Smooth muscle cell of the brain vasculature (primary cell): ENCODE results near the gene ACCS.
A peak's percentile ranks its signal among the peaks of the same experiment; 100 is the strongest.

Experiments
- DNase-seq: peaks from one replicate; pipeline ENCODE4 v3.0.0-alpha.2; 2012; ENCODE audit warnings: low read depth, low spot score

Gene ACCS, protein sequence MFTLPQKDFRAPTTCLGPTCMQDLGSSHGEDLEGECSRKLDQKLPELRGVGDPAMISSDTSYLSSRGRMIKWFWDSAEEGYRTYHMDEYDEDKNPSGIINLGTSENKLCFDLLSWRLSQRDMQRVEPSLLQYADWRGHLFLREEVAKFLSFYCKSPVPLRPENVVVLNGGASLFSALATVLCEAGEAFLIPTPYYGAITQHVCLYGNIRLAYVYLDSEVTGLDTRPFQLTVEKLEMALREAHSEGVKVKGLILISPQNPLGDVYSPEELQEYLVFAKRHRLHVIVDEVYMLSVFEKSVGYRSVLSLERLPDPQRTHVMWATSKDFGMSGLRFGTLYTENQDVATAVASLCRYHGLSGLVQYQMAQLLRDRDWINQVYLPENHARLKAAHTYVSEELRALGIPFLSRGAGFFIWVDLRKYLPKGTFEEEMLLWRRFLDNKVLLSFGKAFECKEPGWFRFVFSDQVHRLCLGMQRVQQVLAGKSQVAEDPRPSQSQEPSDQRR

DNA sequence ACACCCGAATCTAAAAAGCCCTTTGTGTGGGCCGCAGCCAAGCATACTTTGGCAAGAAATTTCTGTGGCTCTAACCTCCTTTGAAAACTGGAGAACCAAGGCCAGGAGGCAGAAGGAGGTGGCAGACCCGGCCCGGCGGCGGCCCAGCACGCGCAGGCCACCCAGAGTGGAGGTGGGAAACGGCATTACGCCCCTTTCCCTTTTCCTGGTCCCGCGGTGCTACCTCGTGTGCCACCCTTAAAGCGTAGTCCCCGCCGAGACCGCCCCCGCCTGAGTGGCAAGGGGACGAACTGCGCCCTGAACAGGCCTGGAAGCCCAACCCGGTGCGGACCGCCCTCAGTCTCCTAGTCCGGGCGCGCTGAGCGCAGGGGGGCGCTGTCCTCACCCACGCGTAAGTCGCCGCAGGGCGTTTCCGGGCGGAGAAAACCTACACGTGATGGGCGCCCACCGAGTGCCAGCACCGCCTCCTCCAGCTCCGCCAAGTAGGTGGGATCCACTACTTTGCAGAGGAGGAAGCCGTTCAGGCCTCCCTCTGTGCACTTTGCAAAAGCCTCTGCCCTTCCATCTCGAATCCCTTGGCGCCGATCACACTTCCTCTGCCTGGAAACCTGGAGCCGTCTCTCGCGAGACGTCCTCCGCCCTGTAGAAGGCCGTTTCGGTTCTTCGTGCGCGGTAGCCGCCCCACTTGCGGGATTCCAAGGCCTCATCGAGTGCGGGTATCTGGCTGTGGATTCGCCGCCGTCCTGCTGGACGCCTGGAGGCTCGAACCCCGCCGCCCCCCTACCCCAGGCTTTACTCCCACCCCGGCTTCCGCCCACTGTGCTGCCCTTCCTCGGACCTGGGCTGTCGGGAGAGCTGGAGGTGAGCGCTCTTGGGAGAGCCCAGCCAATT is at the start of gene ACCS:
TSS of gene ACCS (plus strand) at position 430 of the 891 bp plus-strand sequence. CDS start 1,358 bp downstream, outside the sequence.
- peak; percentile 86 for DNase-seq

DNA sequence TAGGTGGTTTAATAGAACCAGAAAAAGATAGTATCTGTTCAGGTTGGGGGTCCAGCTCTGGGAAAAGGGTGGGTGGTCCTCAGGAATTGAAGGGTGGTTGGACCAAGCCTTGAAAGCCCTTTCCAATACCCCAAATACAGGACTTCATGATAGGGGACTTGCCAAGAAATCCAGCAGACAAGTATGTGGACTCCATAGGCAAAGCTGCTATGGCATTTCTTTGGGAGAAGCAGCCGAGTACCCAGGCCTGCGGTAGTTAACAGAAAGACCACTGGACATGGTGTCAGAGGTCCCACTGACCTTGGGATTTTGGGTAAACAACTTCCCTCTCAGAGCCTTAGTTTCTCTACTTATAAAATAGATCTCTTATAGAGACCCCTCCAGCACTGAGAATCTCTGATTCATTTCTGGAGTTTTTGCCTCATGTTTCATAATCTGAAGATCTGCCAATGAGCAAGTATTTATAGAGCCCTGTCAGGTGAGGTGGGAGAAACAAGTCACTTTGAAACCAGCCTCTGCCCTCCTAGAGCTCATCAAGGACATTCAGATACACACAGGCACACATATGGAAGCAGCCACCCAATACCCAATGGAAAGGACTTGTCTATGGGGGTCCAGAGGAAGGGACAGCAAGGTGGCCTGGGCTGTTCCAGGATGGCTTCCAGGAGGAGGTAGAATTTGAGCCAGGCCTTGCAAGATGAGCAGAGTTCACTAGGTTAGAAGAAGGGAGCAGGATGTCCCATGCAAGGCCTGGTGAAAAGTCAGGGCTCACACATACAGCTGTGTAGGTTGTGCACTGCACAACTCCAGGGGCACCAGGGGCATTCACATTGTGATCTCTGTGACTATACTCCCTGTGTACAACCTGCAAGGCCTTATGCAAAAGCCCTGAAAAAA is 49.3 kb upstream of the ACCS start:
- DNase-seq = no peak

DNA sequence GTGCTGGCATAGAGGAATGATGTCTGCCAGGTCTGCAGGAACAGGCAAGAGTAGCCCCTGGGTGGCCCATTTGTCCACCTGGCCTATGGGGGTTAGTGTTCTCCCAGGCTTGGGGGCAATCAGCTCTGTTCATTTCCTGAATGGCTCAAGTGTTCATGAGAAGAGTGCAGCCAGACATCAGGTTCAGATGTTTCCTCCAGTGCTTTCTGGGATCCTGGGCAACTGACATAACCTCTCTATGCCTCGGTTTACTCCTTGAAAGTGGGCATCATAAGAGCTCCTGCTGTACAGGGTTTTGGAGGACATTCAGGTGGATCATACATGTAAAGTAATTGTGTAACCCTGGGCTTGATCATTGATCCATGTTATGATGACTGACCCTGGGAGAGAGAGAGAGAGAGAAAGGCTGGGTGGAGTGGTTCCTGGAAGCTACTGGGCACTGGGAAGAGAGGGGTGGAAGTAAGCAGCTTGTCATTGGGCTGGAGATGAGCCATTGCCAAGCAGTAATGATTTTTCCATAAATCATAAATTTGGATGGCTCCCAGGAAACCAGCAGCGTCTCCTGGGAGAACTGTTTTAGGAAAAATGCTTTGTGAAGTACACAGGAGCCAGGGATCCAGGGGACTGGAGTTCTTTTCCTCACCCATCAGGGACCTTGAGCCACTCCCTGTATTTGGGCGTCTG is 48.5 kb upstream of the ACCS start:
- no peak for DNase-seq

DNA sequence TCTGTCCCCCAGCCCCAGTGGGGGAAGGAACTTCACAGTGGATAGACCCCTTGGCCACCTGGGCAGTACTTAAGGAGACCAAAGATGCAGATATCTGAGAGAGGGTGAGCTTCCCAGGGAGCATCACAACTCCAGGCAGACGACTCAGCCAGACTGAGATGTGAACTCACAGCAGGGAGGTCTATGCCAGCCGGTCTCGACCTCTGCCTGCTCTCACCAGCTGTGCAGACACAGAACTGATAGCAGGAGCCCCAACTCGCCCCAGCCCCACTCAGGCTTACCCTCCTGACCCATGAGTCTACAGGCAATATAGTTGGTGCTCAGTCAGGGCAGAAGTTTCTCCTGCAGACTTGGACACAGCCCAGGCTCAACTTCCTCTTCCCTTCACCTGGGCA is 47.9 kb upstream of the ACCS start:
- DNase-seq = no peak

DNA sequence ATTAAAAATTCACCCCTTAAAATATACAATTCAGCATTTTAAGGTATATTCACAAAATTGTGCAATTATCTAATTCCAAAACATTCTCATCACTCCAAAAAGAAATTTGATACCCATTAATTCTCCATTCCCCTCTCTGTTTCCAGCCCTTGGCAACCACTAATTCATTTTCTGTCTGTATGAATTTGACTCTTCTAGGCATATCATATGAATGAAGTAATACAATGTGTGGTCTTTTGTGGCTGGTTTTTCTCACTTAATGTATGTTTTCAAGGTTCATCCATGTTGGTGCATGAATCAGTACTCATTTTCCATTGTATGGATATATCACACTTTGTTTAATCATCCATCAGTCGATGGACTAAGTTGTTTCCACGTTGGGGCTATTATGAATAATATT is 47.2 kb upstream of the ACCS start:
- DNase-seq = no peak

DNA sequence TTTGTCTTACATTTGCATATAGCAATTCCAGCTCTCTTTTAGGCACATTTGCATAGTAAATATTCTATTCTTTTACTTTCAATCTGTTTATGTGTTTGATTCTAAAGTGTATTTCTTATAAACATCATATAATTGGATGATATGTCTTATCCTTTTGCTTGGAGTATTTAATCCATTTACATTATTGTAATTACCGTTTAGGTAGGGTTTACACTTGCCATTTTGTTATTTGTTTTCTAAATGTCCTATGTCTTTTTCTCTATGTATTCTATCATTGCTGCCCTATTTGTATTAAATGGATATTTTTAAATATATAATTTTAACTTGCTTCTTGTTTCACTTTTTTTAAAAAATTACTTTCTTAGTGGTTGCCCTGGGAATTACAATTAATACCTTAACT is 41.1 kb upstream of the ACCS start:
- no peak for DNase-seq

DNA sequence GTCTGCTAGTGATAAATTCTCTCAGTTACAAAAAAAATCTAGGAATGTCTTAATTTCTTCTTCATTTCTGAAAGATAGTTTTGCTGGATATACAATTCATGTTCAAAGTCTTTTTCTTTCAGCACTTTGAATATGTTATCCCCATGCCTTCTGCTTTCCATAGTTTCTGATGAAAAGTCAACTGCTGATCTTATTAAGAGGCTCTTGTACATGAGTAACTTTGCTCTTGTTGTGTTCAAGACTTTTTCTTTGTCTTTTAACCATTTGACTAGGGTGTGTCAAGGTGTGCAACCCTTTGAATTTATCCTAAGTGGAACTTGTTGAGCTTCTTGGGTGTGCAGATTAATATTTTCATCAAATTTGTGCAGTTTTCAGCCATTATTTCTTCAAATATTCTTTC is 40.3 kb upstream of the ACCS start:
- no peak for DNase-seq

DNA sequence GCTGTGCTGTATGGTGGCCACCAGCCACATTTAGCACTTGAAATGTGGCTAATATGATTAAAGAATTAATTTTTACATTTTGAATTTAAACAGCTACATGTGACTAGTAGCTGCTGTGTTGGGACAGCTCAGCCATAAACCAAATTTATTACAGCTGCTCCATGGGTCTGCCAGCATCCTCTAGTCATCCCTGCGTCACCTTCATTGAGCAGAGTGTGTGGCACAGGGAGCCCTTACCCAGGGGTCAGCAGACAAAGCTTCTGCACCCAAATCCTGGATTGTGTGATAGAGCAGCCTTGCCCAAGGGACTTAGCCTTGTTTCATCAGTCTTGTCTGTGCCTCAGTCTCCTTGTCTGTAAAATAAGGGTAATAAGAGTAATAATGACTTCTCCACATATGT is 37.7 kb upstream of the ACCS start:
- no peak for DNase-seq

DNA sequence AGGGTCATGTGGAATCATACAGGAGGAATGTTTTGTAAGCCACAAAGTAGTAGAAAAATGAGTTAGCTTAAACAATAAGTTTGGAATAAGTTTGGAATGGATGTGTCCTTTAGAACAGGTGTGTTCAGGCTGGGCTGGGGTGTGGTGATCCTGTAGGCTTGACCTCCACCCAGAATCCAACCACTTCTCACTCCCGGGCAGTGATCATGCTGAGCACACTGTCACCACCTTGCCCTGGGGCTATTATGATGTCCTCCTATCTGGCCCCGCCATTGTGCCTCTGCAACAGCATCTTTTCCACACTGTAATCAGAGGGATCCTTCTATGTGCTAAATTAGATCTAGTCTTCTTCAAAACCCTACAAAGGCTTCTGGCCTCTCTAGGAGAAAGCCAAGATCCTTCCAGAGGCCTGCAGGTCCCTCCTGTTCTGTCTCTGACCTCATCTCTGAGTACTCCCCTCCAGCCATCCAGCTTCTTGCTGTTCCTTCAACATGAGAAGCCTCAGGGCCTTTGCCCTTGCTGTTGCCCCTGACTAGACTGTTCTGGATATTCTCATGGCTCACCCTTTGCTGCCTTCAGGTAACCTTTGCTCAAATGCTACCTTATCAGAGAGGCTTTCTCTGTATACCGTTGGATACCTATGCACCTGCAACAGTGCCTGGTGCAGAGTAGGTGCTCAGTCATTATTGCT is 37.1 kb upstream of the ACCS start:
- DNase-seq = no peak

DNA sequence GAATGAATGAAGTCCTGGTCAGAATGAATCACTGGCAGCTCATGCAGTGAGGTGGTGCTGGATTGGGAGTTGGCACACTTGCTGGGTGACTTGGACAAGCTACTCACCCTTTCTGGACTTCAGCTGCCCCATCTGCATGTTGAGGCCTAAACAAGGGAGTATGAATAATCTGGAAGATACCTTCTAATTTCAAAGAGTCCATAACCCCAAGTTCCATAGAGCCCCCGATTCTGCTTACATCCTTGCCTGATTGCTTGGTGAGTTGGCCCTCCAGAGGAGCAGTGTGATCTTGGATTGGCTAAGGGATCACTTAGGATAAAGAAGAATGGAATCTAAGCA is 36.6 kb upstream of the ACCS start:
- DNase-seq = no peak

DNA sequence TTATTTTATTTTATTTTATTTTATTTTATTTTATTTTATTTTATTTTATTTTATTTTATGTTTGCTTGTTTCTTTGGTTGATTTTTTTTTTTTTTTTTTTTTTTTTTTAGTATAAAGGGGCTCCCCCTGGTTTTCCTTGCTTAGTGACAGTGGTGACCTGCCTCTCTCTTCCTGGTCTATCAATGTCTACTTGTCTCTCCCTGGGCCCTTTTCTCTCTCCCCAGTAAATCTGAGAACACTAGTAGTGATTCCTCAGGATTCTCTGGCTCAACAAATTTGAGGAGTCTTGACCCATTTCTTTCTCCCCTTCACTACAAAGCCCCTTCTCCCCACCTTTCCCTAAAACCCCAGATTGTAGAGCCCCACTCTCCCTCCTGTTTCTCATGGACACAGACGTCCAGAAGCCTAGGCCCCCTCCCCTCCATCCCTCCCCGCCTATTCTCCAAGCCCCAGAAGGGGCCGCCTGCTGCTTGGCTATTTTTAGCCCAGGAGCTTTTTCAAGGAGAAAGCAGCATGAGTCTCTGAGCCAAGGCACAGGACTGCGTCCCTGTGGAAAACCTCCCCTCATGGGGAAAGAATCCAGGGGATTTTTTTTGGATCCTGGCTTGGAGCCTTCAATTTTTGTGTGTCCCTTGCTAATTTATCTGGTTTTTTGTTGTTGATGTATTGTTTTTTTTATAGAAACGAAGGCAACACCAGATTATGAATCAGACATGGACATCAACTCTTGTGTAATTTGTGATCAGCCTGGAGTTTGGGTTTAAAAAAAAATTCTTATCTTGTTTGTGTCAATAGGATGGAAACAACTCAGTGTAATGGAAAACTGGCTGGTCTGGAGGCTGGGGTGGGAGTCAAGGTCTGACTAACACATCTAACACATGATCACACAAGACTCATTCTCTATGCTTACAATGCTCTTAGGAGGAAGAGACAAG is 35.8 kb upstream of the ACCS start:
- no peak for DNase-seq

DNA sequence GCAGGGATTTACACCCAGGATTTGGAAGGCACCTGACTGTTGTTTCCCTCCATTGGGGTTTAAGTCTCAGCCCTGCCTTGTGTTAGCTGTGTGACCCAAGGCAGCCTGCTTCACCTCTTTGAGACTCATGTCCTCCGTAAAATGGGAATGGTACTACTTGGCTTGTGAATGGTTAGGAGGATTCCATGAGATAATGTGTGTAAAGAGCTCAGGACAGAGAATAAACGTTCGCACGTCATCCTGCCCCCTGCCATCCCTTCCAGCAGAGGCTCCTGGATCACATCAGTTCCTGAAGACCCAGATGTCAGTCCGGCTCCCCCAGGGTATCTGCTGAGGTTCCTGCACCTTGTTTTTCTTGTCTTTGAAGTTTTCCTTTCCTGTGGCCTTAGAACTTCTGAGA is 35.1 kb upstream of the ACCS start:
- no peak for DNase-seq

DNA sequence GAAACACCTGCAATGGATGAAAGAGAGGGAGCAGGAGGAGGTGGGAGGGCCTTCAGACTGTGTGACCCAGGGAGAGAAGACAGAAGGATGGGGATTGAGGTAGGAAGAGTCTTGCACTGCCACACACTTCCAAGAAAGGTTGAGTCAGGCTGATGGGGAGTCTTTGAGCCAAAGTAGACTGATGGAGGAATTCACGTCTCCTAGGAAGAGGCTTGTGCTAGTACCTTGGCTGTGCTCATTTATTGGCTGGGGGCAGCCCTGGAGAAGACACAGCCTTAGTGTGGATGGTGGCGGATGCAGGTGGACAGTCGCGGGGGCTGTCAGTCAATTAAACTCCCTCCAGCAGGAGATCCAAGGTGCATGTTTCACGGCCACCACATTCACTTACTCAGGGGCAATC is 34.5 kb upstream of the ACCS start:
- no peak for DNase-seq

DNA sequence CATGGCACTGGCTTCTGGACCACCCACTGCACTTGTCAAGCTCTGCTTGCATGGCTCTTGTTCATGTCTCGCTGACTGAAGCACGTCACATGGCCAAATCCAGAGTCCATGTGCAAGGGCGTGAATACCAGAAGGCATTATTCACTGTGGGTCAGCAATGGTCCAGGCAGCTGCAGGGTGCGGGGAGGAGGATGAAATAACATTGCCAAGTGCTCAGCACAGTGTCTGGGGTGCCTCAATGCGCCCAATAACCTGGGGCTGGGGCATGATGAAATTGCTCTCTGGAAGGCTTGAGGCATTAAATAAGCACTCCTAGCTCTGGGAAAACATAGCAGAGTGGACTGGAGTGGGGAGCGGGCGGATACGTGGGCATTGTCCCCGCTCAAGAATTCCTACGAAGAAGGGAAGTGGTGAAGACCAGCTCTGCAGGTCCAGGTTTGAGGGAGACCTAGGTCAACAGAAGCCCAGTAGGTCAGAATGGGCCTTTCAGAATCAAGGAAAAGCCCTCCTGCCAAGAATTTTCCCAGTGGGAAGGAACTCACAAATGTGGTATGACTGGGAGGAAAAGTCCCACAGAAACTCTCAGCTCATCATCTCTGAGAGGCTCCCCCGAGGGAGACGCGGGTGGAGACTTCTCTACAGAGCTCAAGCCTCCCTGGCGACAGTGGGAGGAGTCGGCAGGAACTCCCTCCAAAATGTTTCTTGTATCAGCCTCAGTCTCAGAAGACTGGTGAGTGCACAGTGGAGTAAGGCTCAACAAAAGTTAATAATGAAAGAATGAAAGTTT is 33.6 kb upstream of the ACCS start:
- DNase-seq = no peak

DNA sequence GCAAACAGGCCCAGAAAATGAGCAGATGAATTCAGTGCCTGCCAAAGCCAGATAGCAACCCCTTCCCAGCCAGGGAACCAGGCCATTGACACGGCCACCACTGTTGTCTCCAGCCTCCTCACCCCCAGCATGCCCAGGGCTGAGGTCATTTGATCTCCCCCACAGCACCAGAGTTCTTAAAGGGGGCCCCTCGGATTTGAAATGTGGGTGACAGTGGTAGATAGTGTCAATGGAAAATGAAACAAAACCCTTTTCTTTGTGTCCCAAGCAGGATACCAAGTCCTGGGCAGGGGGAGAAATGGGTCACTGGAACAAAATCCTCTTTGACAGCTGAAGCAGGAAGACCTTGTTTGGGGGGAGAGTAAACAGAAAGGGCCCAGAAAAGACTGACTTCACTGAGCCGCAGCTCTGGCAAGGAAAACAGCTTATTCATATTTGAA is 32.6 kb upstream of the ACCS start:
- DNase-seq = no peak

DNA sequence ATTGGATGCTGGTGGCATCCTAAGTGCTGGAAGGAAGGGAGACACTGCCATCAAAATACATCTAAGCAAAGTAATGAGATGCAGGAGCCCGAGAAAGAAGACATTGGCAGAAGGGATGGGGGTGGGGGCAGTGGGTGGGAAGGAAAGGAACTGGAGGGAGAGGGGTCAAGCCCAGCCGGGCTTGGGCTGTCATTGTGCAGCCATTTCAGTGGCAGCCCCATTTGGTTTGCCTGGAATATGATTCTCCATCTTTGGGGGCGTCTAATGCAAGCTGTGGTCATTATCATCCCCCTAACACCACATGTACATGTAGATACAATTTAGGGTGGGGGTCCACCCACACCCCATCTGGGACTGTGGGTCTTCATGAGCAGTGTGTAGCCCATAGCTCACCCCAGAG is 32.2 kb upstream of the ACCS start:
- DNase-seq = no peak

DNA sequence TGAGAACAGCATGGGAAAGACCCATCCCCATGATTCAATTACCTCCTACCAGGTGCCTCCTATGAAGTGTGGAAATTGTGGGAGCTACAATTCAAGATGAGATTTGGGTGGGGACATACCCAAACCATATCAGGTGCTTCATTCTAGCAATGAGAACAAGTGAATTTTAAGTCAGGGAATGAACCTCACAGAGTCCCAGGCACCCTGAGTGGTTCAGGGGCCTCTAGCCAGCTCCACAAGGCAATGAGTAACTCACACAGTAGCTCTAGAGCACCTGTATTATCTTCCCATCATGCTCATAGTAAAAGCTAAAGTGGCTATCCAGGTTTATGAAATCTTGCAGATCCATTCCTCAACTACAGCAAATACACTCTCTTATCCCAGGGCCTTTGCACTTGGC is 31.4 kb upstream of the ACCS start:
- no peak for DNase-seq

DNA sequence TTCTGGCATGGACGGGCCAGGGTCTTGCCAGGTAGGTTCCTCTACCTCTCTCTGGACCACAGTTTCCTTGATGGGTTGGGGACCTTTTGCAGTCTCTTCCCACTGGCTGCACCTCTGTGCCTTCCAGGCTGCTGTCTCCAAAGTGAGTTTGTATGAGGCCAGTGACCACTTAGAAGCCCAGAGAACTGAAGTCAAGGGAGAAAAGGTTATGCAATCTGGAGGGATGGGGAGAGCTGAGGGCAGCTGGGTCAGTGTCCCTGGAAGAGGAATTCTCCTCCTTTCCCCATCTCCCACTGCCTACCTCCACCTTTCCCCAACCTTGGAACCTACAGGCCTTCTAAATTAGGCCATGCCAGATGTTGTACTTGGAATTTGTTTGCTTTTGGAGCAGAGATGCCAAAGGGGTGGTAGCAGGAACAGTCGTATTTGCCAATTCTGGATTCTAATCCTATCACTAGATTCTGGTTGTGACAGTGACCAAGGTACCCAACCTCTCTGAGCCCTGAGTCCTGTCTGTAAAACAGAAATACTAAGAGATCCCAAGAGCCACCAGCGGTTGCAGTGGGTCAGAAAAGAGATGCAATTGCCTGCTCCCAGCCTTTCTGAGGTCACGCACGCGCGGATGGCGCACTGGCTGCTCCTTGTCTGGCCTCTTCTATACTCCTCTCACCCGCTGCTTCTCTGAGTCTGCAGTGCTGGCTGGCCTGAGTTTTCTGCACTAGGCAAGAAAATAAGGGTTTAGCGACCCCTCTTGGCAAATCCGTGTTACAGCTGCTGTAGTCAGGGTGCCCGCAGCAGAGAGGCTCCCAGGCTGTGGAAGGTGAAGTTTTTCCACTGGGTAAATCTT is 29.0 kb upstream of the ACCS start:
- DNase-seq = peak; percentile 57
